ENCODE measurements around the gene CXorf65. TPM values are rescaled to one million over a fixed set of nuclear protein-coding genes. Genes with fewer than 3 reads are reported as not detected.

Gene CXorf65
- total RNA-seq, 2 donors from 2014 or later = not detected

GRCh38 chrX:71109051-71109450 is 2.5 kb upstream of the CXorf65 start:
- intact Hi-C loops (cut with DNase I) = no loop called here
- ATAC-seq (no peak), DNase-seq (no peak)

GRCh38 chrX:71107762-71108360 is 1.3 kb upstream of the CXorf65 start:
- intact Hi-C loops (cut with DNase I) = no loop called here
- DNase-seq = no peak
- no peak for ATAC-seq

- intact Hi-C loops (cut with DNase I) = no loop called here
- DNase-seq (no peak), ATAC-seq (no peak)
These were observed 705 bp upstream of the CXorf65 start for GRCh38 chrX:71107245-71107644.

GRCh38 chrX:71105628-71106027 is 912 bp downstream of the CXorf65 start:
- intact Hi-C loops (cut with DNase I) = no loop called here
- ATAC-seq = no peak
- DNase-seq = no peak

- intact Hi-C loops (cut with DNase I) = no loop called here
- DNase-seq = no peak
- ATAC-seq = peak; percentile 36 to 41
These were observed 3.2 kb downstream of the CXorf65 start for GRCh38 chrX:71103110-71103983.

GRCh38 chrX:71102292-71102691 is 4.2 kb downstream of the CXorf65 start:
- intact Hi-C loops (cut with DNase I) = no loop called here
- ATAC-seq (no peak), DNase-seq (no peak)

GRCh38 chrX:71100581-71101505 is 5.7 kb downstream of the CXorf65 start:
- intact Hi-C loops (cut with DNase I) = no loop called here
- no peak for ATAC-seq
- no peak for DNase-seq

GRCh38 chrX:71099736-71100135 is 6.8 kb downstream of the CXorf65 start:
- ATAC-seq = no peak
- no peak for DNase-seq
- intact Hi-C loops (cut with DNase I) = loop anchor here in 1 of 2 donors (5.0 kb wide), 1 partner anchor 78 kb away; no protein-coding TSS in a partner anchor

- ATAC-seq (no peak), DNase-seq (no peak)
- intact Hi-C loops (cut with DNase I) = loop anchor here in 1 of 2 donors (5.0 kb wide), 1 partner anchor 78 kb away; no protein-coding TSS in a partner anchor
These were observed 7.5 kb downstream of the CXorf65 start for GRCh38 chrX:71098951-71099506.

GRCh38 chrX:71098302-71098701 is 8.2 kb downstream of the CXorf65 start:
- intact Hi-C loops (cut with DNase I) = loop anchor here in 1 of 2 donors (5.0 kb wide), 1 partner anchor 79 kb away; no protein-coding TSS in a partner anchor
- ATAC-seq (no peak), DNase-seq (peak; percentile 62)

GRCh38 chrX:71096760-71097032 is 9.8 kb downstream of the CXorf65 start:
- ATAC-seq (no peak), DNase-seq (no peak)
- intact Hi-C loops (cut with DNase I) = loop anchor here in 1 of 2 donors (5.0 kb wide), 1 partner anchor 81 kb away; no protein-coding TSS in a partner anchor

GRCh38 chrX:71095981-71096759 is 10.4 kb downstream of the CXorf65 start:
- DNase-seq (no peak), ATAC-seq (peak; percentile 83 to 88)
- intact Hi-C loops (cut with DNase I) = loop anchor here in 1 of 2 donors (5.0 kb wide), 1 partner anchor 81 kb away; no protein-coding TSS in a partner anchor

GRCh38 chrX:71095555-71095980 is 11.0 kb downstream of the CXorf65 start, which contains the start of gene FOXO4:
Gene FOXO4 (plus strand): TSS chrX:71095851. CDS start chrX:71096529, 678 bp downstream.
- intact Hi-C loops (cut with DNase I) = loop anchor here in 1 of 2 donors (5.0 kb wide), 1 partner anchor 82 kb away; no protein-coding TSS in a partner anchor
- ATAC-seq (peak; percentile 96 to 97), DNase-seq (peak; percentile 93)

- ATAC-seq = no peak
- DNase-seq = no peak
- intact Hi-C loops (cut with DNase I) = loop anchor here in 1 of 2 donors (5.0 kb wide), 1 partner anchor 82 kb away; no protein-coding TSS in a partner anchor
These were observed 11.5 kb downstream of the CXorf65 start for GRCh38 chrX:71095033-71095432.

- ATAC-seq (no peak), DNase-seq (no peak)
- intact Hi-C loops (cut with DNase I) = no loop called here
These were observed 15.3 kb downstream of the CXorf65 start for GRCh38 chrX:71091263-71091662.

- DNase-seq = no peak
- no peak for ATAC-seq
- intact Hi-C loops (cut with DNase I) = no loop called here
These were observed 20.6 kb downstream of the CXorf65 start for GRCh38 chrX:71085900-71086299.

- no peak for DNase-seq
- no peak for ATAC-seq
- intact Hi-C loops (cut with DNase I) = no loop called here
These were observed 23.7 kb downstream of the CXorf65 start for GRCh38 chrX:71082822-71083221.

- DNase-seq (no peak), ATAC-seq (no peak)
- intact Hi-C loops (cut with DNase I) = no loop called here
These were observed 24.4 kb downstream of the CXorf65 start for GRCh38 chrX:71082124-71082647.
